ENCODE results near the gene MED12L.
"Not testable (repeated sequence)": the region's sequence is repeated elsewhere in the genome, so short reads cannot be mapped to it uniquely, and the experiment has no call there.

Gene MED12L

DNA sequence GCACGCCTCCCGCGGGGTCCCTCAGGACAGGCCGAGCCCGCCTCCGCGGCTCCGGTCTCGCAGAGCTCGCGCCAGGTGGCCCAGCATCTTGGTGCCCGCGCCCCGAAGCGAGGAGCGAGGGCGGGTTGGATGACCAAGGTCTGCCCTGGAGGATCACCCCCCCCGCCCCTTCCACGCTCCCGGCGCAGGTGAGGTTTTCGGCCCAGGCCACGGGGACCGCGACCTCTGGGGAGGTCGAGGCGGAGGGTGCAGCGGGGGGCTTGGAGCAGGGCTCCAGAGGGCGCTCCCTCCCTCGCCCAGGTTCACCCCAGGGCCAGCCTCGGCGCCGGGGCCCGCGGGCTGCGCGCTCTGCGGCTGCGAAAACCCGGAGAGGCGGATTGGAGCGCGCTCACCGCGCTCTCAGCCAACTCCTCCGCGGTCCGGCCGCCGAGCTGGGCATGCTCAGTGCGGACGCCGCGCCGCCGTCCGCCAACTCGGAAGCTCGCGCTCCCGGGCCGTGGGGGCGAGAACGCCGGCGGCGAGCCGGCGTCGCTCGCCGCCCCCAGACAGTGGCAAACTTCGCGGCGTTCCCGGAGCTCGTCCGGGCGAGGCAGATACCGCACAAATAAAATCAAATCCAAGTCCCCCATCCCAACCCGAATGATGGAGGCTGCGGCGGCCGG is at the start of gene MED12L:
Gene MED12L (plus strand): TSS at position 438 of the 662 bp plus-strand sequence. CDS start 1,263 bp downstream, outside the sequence.
- peak in 1 of 2 experiments; percentile 58 for DNase-seq (ENCODE audit: low read depth in 2 of 2)

DNA sequence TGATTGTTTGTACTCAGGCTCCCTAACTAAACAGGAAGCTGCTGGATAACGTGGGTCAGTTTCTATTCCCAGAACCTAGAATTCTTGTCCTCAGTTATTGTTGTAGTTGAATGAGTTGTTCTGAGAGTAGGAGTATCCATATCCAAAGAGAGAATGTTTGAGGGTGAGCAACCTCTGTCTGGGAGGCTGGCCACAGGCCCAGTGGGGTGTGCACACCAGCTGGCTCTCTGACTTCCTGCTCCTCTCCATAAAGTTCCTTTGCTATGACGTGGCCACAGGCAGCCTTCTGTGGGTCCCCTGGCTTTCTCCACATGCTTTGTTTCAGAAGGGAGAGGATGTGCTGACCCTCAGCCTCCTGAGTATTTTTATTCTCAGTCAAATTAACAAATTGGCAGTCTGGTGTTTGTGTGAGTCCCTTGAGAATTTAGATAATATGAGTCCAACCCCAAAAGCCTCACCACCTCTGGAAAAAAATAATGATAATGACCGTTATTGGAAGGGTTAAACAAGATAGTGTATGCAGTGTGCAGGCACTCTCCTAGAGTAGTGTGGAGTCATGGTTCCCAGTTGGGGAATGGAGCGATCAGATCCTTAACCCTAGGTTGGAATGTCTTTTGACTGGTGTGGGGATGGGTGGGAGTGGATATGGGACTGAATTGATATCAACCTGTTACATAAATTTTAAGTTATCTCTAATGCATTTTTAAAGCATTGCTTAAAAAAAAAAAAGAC is 47.6 kb upstream of the MED12L start:
- DNase-seq (ENCODE audit: low read depth in 2 of 2), result no peak

GRCh38 chr3:151044706-151045105 is 40.8 kb upstream of the MED12L start:
- DNase-seq (ENCODE audit: low read depth in 2 of 2), result no peak

DNA sequence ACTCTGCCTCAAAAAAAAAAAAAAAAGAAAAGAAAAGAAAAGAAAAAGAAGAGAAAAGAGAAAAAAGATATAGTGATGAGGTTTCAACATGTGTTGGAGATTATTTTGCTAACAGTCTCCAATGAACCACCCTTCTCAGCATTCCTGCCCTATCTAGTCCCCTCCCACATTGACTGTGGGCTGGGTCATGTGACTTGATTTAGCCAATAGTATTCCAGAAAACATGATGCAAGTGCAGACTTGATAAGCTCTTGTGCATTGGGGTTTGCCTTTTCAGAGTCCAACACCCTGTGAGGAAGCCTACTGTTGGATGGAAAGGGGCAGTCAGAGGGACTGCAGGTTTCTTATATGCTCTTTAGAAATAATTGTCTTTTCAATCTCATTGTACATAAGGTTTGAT is 37.8 kb upstream of the MED12L start:
- no peak for DNase-seq (ENCODE audit: low read depth in 2 of 2)

GRCh38 chr3:151051533-151051932 is 33.9 kb upstream of the MED12L start:
- no peak for DNase-seq (ENCODE audit: low read depth in 2 of 2)

DNA sequence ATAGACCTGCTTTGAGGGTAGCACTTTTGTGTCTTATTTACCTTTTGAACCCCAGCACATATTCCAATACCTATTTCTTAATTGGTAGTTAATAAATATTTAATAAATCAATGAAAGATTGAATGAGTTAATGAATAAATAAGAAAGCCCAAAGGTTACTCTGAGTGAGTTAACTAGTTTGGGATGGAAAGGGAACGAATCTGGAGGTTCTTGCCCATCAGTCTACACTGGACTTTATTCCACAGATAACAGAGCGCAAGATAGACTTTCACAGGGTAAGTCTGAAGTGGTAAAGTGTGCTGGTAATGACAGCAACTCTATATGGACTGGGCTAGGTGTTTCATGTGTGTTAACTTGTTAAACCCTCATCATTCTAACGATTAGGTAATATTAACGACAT is 33.1 kb upstream of the MED12L start:
- DNase-seq (ENCODE audit: low read depth in 2 of 2), result no peak

- no peak for DNase-seq (ENCODE audit: low read depth in 2 of 2)
Measured at GRCh38 chr3:151052756-151053155, 32.7 kb upstream of the MED12L start.

- no peak for DNase-seq (ENCODE audit: low read depth in 2 of 2)
Measured at GRCh38 chr3:151058740-151059139, 26.7 kb upstream of the MED12L start.

GRCh38 chr3:151062611-151063010 is 22.9 kb upstream of the MED12L start:
- no peak for DNase-seq (ENCODE audit: low read depth in 2 of 2)

DNA sequence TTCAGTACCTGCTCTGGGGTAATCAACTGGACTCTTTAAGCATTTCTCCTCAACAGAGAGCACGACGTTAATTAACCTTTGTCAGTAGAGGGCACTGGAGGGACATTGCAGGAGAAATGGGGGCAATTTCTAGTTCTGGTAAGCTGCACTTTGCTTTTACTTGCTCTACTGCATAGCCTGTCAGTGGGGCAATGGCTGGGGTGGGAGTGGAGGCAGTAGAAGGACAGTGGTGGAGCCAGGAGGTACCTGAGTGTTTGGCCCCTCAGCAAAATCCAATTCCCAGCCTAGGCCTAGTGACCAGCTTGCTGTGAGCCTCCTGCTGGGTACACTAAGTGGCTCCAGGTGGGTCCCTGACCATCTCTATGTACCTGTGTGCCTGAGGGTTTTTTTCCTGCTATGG is 18.3 kb upstream of the MED12L start:
- no peak for DNase-seq (ENCODE audit: low read depth in 2 of 2)

DNA sequence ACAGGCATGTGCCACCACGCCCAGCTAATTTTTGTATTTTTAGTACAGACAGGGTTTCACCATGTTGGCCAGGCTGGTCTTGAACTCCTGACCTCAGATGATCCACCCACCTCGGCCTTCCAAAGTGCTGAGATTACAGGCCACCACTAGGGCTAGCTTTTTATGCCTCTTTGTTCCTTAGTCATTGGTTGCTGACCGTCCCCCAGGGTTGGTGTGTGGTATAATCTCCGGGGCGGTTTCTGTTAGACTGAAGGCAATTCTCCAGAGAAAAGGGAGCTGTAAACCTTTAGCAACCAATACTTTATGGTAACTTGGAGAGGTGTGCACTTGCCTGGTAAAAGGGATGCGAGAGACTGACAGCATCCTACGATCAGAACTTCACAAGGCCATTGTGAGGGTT is 12.6 kb upstream of the MED12L start:
- not testable (repeated sequence) for DNase-seq (ENCODE audit: low read depth in 2 of 2)

DNA sequence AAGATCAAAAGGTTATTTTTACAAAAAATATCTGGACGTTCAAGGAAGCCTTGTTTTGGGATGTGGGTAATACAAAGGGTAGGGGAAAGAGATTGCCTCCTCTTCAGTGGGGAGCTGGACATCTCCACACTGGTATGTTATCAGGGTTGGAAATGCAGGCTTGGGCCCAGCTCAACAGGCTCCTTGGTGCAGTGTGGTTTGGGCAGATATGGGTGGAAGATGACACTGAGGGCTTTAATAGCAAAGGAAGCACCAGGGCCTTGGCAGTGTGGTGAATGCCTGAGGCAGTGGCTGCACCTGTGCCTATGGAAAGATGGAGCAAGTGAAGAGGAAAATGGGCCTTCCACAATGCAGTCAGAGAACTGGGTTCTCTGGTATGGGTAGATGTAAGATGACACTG is 11.2 kb upstream of the MED12L start:
- DNase-seq (ENCODE audit: low read depth in 2 of 2), result no peak

DNA sequence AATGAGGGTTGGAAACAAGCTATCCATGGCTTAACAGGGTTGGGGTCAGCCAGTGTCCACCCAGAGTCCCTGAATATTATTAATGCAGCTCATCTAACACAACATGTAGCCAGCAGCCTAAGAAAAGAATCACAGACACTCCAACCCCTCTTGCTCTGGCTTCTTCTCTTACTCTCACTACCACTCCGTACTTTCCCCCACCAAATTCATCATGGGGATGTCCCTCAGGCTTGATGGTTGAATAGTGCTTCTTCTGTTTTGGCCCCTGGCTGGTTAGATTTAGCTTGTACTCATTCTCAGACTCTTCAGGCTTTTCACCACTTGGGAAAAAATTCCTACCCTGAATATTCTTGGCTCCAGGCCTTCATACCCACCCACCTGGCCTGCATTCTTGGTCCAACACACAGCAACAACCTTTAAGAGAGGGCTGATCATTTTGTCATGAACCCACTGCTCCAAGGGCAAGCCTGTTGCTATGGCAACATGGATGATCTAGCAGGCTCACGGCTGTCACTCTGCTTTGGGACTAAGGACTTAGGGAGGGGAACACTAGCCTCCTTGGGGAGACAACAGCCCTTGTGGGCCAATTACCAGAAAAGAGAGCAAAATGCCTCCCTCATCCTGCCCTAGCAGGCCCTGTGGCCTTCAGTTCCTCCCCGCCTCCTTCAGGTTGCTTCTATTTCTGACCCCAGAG is 9.4 kb upstream of the MED12L start:
- no peak for DNase-seq (ENCODE audit: low read depth in 2 of 2)

GRCh38 chr3:151076626-151077025 is 8.8 kb upstream of the MED12L start:
- DNase-seq (ENCODE audit: low read depth in 2 of 2), result no peak

DNA sequence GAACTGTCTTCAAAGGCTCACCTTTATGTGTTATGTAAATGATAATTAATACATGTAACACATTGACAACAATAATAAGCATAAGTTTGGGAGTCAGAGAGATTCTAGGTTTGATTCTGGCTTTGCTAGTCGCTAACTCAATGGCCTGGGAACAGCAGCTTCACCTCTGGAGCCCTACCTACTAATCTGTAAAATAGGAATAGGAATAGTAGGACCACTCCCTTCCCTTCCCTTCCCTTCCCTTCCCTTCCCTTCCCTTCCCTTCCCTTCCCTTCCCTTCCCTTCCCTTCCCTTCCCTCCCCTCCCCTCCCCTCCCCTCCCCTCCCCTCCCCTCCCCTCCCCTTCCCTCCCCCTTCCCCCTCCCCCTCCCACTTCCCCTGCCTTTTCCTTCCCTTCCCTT is 4.4 kb upstream of the MED12L start:
- not testable (repeated sequence) for DNase-seq (ENCODE audit: low read depth in 2 of 2)

GRCh38 chr3:151082880-151083838 is 2.3 kb upstream of the MED12L start:
- DNase-seq (ENCODE audit: low read depth in 2 of 2), result no peak

DNA sequence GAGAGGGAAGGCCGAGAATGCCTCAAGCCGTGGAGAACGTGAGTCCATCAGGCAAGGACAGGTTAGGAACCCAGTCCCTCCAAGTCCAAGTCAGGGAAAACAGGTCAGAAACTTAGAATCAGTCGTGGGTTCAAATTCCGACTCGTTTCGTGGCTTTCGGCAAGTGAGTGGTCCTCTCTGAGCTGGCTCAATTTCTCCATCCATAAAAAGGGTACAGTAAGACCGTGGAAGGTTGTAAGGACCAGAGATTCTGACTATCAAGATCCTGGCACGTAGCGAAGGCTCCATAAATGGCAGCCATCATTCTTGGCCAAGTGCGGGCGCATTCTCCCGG is 604 bp upstream of the MED12L start:
- DNase-seq (ENCODE audit: low read depth in 2 of 2), result no peak

DNA sequence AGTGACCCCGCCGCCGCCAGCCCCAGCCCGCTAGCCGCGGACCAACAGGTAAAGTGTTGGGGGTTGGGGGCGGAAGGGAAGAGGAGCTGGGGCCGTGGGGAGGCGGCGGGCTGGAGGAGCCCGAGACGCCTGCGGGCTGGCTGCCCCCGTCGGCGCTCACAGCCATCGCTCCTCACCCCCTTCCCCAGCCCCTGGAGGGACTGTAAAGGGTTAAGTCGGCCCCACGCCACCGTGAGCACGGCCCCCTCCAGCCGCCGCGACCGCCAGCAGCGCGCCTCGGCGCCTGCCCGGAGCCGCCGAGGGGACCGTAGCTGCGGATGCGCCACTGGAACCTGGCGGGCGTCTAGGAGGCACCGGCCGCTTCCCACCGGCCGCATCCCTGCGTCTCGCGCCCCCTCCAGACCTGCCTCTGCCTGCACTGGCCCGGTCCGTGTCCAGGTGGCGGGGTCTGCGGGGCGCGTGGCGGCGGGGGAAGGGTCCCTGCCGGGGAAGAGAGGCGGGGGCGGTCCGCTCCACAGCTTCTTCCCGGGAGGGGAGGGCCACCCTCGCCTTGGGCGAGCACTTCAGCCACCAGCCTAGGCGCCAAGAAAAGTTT is 522 bp downstream of the MED12L start:
- no peak for DNase-seq (ENCODE audit: low read depth in 2 of 2)

DNA sequence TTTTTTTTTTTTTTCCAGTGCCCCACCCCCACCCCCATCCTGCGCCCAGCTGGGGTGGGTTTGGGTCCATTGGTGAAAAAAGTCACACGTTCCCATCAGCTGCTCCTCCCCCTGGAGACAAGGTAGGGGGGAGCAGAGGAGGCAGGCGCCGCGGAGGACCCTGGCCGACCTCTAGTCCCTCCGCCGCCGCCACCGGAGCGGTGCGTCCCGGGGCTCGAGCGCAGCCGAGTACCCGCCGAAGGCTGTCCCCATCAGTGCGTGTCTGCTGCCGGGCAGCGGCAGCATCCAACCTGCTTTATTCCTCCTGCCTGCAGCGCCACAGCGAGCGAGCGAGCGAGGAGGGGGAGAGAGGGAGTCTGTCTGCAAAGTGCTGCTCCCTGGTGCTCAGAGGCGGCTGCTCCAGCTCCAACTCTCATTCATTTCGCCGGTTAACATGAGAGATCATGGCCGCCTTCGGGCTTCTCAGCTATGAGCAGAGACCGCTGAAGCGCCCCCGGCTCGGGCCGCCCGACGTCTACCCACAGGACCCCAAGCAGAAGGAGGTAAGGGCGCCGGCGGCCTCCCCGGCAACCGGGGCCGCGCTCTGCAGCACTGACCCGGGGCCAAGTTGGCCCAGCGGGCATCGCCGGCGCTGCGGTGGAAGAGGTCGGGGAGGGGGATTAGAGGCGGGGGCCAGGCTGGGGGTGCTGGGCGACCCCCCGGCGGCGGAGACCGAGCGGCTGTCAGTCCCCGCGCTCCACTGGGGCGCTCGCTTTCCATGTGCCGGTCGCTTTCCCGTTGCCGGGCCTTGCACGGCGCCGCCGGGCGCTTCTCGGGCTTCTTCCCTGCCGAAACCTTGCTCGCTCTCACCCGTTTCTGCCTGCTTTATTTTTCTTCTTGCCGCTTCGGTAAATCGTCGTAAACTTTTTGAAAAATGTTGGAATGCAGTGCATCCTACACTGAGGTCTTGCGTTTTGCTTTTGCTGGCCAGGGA is 1.3 kb downstream of the MED12L start:
- peak; percentile 41 to 59 for DNase-seq (ENCODE audit: low read depth in 2 of 2)

DNA sequence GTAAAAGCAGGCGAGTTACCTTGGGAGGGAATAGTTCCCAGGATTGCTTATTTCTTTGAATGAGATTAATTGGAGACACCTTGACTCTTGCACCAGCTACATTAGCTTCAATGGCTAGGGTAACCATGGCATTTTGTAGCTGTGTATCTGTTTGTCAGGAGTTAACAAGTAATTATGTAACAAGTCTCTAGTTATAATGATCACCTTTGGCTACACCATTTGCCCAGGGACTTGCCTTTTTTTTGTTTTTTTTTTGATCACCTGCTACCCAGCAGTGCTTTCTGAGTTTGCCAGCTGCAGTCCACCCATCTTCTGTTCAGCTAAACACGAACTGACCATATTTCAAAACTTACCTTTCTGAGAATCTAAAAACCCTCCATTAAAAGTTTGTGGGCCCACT is 2.2 kb downstream of the MED12L start:
- DNase-seq (ENCODE audit: low read depth in 2 of 2), result no peak

Data from stimulated activated CD4-positive, alpha-beta T cell treated with anti-CD3 and anti-CD28 coated beads, Interleukin-12 subunit alpha, Interleukin-12 subunit beta, amount 100 ng/mL, for 24 hours (primary cell).